ENCODE measurements around the gene TUSC2. TPM values are rescaled to one million over a fixed set of nuclear protein-coding genes. Genes with fewer than 3 reads are reported as not detected.
A peak's percentile ranks its signal among the peaks of the same experiment; 100 is the strongest.

TUSC2 gene
- total and polyA plus RNA-seq, 2 of the 13 experiments (the other 11 are each of a cell fraction or from before 2014, with no cell fraction given): 36.7 to 39.1 TPM

DNA sequence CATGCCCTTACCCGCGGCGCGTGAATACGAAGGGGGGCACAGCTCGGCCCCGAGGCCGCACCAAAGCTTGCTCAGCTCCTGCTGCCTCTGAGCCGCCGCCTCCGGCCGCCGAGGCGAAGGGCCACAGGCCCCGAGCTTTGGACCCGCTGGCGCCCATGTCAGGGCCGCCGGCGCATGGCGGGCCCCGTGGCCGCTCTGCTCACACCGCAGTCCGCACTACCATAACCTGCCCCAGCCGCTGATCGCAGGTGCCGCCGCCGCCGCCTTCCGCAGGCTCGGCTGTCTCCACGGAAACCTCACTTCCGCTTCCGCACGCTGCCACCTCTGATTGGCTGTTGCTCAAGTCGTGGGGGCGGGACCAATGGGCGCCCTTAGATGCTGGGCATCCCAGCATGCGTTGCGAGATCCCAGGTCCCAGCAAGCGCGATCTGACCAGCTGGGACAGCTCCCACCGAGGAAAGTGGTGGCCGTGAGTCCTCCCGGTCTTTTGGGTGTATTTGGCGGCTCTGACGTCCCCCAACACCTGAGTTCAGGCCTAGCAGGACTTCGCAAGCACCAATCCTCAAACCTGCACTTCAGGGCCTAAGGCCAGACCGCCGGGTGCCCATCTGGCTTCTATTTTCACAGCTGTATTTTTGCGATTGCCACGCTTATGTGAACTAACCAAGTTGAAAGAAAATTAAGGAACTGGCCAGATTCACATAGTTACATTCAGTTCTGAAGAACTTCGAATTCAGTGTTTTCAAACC lies at the start of gene TUSC2 (continued):
- TF ChIP-seq, protein P1, sequence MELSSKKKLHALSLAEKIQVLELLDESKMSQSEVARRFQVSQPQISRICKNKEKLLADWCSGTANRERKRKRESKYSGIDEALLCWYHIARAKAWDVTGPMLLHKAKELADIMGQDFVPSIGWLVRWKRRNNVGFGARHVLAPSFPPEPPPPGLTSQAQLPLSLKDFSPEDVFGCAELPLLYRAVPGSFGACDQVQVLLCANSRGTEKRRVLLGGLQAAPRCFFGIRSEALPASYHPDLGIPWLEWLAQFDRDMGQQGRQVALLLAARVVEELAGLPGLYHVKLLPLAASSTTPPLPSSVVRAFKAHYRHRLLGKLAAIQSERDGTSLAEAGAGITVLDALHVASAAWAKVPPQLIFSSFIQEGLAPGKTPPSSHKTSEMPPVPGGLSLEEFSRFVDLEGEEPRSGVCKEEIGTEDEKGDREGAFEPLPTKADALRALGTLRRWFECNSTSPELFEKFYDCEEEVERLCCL (CRISPR knock-in tag; IDR thresholded peaks at IDR 0.05; ENCODE audit: borderline replicate concordance): no peak
- TF ChIP-seq, protein P2, sequence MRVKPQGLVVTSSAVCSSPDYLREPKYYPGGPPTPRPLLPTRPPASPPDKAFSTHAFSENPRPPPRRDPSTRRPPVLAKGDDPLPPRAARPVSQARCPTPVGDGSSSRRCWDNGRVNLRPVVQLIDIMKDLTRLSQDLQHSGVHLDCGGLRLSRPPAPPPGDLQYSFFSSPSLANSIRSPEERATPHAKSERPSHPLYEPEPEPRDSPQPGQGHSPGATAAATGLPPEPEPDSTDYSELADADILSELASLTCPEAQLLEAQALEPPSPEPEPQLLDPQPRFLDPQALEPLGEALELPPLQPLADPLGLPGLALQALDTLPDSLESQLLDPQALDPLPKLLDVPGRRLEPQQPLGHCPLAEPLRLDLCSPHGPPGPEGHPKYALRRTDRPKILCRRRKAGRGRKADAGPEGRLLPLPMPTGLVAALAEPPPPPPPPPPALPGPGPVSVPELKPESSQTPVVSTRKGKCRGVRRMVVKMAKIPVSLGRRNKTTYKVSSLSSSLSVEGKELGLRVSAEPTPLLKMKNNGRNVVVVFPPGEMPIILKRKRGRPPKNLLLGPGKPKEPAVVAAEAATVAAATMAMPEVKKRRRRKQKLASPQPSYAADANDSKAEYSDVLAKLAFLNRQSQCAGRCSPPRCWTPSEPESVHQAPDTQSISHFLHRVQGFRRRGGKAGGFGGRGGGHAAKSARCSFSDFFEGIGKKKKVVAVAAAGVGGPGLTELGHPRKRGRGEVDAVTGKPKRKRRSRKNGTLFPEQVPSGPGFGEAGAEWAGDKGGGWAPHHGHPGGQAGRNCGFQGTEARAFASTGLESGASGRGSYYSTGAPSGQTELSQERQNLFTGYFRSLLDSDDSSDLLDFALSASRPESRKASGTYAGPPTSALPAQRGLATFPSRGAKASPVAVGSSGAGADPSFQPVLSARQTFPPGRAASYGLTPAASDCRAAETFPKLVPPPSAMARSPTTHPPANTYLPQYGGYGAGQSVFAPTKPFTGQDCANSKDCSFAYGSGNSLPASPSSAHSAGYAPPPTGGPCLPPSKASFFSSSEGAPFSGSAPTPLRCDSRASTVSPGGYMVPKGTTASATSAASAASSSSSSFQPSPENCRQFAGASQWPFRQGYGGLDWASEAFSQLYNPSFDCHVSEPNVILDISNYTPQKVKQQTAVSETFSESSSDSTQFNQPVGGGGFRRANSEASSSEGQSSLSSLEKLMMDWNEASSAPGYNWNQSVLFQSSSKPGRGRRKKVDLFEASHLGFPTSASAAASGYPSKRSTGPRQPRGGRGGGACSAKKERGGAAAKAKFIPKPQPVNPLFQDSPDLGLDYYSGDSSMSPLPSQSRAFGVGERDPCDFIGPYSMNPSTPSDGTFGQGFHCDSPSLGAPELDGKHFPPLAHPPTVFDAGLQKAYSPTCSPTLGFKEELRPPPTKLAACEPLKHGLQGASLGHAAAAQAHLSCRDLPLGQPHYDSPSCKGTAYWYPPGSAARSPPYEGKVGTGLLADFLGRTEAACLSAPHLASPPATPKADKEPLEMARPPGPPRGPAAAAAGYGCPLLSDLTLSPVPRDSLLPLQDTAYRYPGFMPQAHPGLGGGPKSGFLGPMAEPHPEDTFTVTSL (CRISPR knock-in tag; IDR thresholded peaks at IDR 0.05; ENCODE audit: borderline replicate concordance): no peak
- TF ChIP-seq NFRKB (IDR thresholded peaks at IDR 0.05): no peak
- TF ChIP-seq, protein P3, sequence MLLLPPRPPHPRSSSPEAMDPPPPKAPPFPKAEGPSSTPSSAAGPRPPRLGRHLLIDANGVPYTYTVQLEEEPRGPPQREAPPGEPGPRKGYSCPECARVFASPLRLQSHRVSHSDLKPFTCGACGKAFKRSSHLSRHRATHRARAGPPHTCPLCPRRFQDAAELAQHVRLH (CRISPR knock-in tag; IDR thresholded peaks at IDR 0.05; ENCODE audit: borderline replicate concordance, low read depth): 0 out of 2 replicates have a peak, but pooled peaks have one; percentile 35
- no peak for TF ChIP-seq ZNF737 (CRISPR knock-in tag; IDR thresholded peaks at IDR 0.05; ENCODE audit: borderline replicate concordance)
- TF ChIP-seq ZFP36 (IDR thresholded peaks at IDR 0.05; ENCODE audit: borderline replicate concordance, low read depth, low read length, partially characterized antibody): no peak
- TF ChIP-seq ZBTB42 (CRISPR knock-in tag; IDR thresholded peaks at IDR 0.05): no peak
- TF ChIP-seq SALL1 (CRISPR knock-in tag; IDR thresholded peaks at IDR 0.05): peak; percentile 64
- TF ChIP-seq ZNF232 (CRISPR knock-in tag; IDR thresholded peaks at IDR 0.05; ENCODE audit: borderline replicate concordance): peak; percentile 58; the same call in 1 of the 2 replicates
- no peak for TF ChIP-seq ZNF20 (CRISPR knock-in tag; IDR thresholded peaks at IDR 0.05)
- TF ChIP-seq FOXK1 (CRISPR knock-in tag; IDR thresholded peaks at IDR 0.05; ENCODE audit: borderline replicate concordance, low read depth): 0 out of 2 replicates have a peak, but pooled peaks have one; percentile 61
- peak; percentile 51; the same call in 1 of the 2 replicates for TF ChIP-seq CEBPG (CRISPR knock-in tag; IDR thresholded peaks at IDR 0.05)
- no peak for TF ChIP-seq ZNF557 (CRISPR knock-in tag; IDR thresholded peaks at IDR 0.05)
- peak; percentile 16 for TF ChIP-seq ZNF781 (CRISPR knock-in tag; IDR thresholded peaks at IDR 0.05; ENCODE audit: borderline replicate concordance, not compliant biosample characterization)
- TF ChIP-seq CHD2 (IDR thresholded peaks at IDR 0.05; ENCODE audit: low read depth, low read length): peak; percentile 53; the same call in 1 of the 2 replicates
- peak; percentile 50; the same call in 1 of the 2 replicates for TF ChIP-seq ZNF788 (CRISPR knock-in tag; IDR thresholded peaks at IDR 0.05; ENCODE audit: borderline replicate concordance)
- peak; percentile 52 for TF ChIP-seq ZNF883 (CRISPR knock-in tag; IDR thresholded peaks at IDR 0.05; ENCODE audit: not compliant biosample characterization)
- TF ChIP-seq FOSL1 (CRISPR knock-in tag; IDR thresholded peaks at IDR 0.05; ENCODE audit: borderline replicate concordance): no peak
- peak; percentile 80 for TF ChIP-seq ASH2L (IDR thresholded peaks at IDR 0.05; ENCODE audit: insufficient read length, low read depth, low read length)
- TF ChIP-seq, protein P4, sequence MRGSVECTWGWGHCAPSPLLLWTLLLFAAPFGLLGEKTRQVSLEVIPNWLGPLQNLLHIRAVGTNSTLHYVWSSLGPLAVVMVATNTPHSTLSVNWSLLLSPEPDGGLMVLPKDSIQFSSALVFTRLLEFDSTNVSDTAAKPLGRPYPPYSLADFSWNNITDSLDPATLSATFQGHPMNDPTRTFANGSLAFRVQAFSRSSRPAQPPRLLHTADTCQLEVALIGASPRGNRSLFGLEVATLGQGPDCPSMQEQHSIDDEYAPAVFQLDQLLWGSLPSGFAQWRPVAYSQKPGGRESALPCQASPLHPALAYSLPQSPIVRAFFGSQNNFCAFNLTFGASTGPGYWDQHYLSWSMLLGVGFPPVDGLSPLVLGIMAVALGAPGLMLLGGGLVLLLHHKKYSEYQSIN (CRISPR knock-in tag; IDR thresholded peaks at IDR 0.05; ENCODE audit: borderline replicate concordance): no peak

Data from HepG2 (cell line).